Progenitor cell of endocrine pancreas (in vitro differentiated cells): ENCODE results near the gene EPS8. TPM values are rescaled to one million over a fixed set of nuclear protein-coding genes. Genes with fewer than 3 reads are reported as not detected.

ENCODE experiments used
- DNase-seq: peaks from one replicate; pipeline ENCODE4 v3.0.0; 2021; ENCODE audit warnings: low spot score; ENCODE audit not compliant: unreplicated experiment
- H3K27ac Mint-ChIP-seq: 2 replicates; pipeline ENCODE4 v1.8.0; 2021; ENCODE audit warnings: mild to moderate bottlenecking, moderate library complexity, mixed read lengths
- H3K27me3 Mint-ChIP-seq: 2 replicates; pipeline ENCODE4 v1.8.0; 2021; ENCODE audit warnings: mixed read lengths
- H3K36me3 Mint-ChIP-seq: 2 replicates; pipeline ENCODE4 v1.8.0; 2022; ENCODE audit warnings: mixed read lengths; ENCODE audit not compliant: insufficient read depth
- H3K4me1 Mint-ChIP-seq: 2 replicates; pipeline ENCODE4 v1.8.0; 2021; ENCODE audit warnings: low read depth, mixed read lengths
- H3K4me3 Mint-ChIP-seq: 2 replicates; pipeline ENCODE4 v1.8.0; 2021; ENCODE audit warnings: low read depth, mild to moderate bottlenecking, moderate library complexity, mixed read lengths
- H3K9me3 Mint-ChIP-seq: 2 replicates; pipeline ENCODE4 v1.8.0; 2021; ENCODE audit warnings: low read depth, mixed read lengths
- CTCF ChIP-seq: fragments of 200-600 bp; sonication (generic); IDR thresholded peaks from one replicate; pipeline ENCODE4 v1.5.0; 2021; ENCODE audit warnings: antibody characterized with exemption, mild to moderate bottlenecking; ENCODE audit not compliant: unreplicated experiment
- total RNA-seq: library from RNA; stranded (reverse); gene quantifications from 2 replicates; pipeline ENCODE4 v1.2.1, GENCODE V29; 2021

Gene EPS8
- total RNA-seq, 1 donor from 2014 or later = 23.2 TPM

GRCh38 chr12:15699886-15700285 is 89.3 kb downstream of the EPS8 start:
- no peaks in the 10 kb centered on the region for H3K36me3 Mint-ChIP-seq
- no peak for DNase-seq
- H3K27ac Mint-ChIP-seq = no peak overlapping the region
- no peaks in the 10 kb centered on the region for H3K9me3 Mint-ChIP-seq
- no peak for TF ChIP-seq CTCF
- no peaks in the 10 kb centered on the region for H3K27me3 Mint-ChIP-seq
- peaks cover 2% of the 10 kb centered on the region for H3K4me1 Mint-ChIP-seq
- no peak overlapping the region for H3K4me3 Mint-ChIP-seq

DNA sequence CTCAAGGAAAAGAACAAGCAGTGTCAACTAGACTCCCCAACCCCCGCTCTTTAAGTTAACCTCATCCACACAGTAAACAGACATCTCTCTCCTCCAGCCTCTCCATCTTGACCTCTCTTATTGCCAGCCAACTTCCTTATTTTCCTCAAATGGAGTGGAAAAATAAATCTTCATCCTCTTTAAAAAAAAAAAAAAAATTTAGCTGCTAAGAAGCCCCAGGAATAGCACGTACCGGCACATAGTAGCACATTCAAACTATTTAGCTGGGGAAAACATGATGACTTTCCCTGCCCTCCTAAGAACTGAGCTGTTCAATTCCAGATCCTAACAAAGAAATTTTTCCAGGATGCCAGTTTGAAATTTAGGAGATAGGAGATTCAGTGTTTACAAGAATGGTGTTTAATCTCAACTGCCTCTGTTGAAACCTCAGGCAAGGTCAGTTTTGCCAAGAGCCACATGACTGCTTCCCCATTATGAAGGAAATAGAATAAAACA is 90.8 kb downstream of the EPS8 start:
- TF ChIP-seq CTCF = no peak
- H3K36me3 Mint-ChIP-seq = no peaks in the 10 kb centered on the region
- no peak overlapping the region for H3K4me3 Mint-ChIP-seq
- no peaks in the 10 kb centered on the region for H3K9me3 Mint-ChIP-seq
- no peak overlapping the region for H3K27ac Mint-ChIP-seq
- H3K27me3 Mint-ChIP-seq = no peaks in the 10 kb centered on the region
- no peak for DNase-seq
- H3K4me1 Mint-ChIP-seq = peaks cover 2% of the 10 kb centered on the region

DNA sequence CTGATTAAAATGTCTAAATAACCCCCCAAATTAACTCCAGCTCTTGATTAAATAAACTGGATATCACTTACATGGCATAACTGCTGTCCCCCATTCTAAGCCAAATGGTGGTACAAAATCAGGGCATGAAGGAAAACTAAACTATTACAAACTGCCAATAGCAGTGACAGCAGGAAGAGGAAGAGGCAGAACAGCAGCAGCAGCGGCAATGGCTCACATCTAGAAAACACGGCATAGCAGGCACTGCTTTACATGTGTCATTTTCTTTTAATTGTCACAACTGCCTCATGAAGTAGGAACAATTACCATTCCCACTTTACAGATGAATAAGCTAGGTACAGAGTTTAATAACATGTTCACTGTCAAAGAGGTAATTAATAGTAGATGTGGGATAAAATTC is 92.0 kb downstream of the EPS8 start:
- peaks cover 2% of the 10 kb centered on the region for H3K4me1 Mint-ChIP-seq
- no peak overlapping the region for H3K27ac Mint-ChIP-seq
- H3K9me3 Mint-ChIP-seq = no peaks in the 10 kb centered on the region

DNA sequence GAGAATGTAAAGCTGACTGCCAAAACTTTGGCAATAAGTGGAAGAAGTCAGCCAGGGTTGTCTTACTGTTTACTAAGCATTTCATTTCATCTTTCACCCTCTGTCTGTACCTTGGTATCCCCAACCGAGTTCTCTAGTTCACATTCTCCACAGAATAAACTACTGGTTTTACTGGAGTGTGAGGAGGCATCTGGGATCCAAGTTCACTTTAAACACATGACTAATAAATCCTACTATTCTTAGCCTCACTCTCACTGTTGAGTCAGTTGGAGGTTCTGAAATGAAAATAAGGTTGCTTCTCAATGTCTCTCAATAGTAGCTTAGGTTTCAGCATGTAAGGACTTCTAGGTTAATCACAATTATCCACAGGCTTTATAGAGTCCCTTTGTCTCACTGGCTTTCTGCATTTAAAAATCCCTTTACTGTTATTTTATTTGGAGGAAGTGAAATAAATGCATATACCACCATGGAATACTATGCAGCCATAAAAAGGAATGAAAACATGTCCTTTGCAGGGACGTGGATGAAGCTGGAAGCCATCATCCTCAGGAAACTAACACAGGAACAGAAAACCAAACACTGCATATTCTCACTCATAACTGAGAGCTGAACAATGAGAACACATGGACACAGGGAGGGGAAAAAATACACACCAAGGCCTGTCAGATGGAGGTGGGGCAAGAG is 95.8 kb downstream of the EPS8 start:
- H3K4me1 Mint-ChIP-seq = peaks cover 9% of the 10 kb centered on the region
- no peak overlapping the region for H3K4me3 Mint-ChIP-seq
- no peak for TF ChIP-seq CTCF
- H3K9me3 Mint-ChIP-seq = no peaks in the 10 kb centered on the region
- H3K27me3 Mint-ChIP-seq = no peaks in the 10 kb centered on the region
- H3K27ac Mint-ChIP-seq = no peak overlapping the region
- no peaks in the 10 kb centered on the region for H3K36me3 Mint-ChIP-seq
- DNase-seq = no peak

More for the DNA sequence above, 92.0 kb downstream of the EPS8 start:
- DNase-seq = no peak
- H3K36me3 Mint-ChIP-seq = no peaks in the 10 kb centered on the region
- no peak overlapping the region for H3K4me3 Mint-ChIP-seq
- no peaks in the 10 kb centered on the region for H3K27me3 Mint-ChIP-seq
- no peak for TF ChIP-seq CTCF

GRCh38 chr12:15691388-15691787 is 97.8 kb downstream of the EPS8 start:
- no peak overlapping the region for H3K4me3 Mint-ChIP-seq
- H3K4me1 Mint-ChIP-seq = peaks cover 7% of the 10 kb centered on the region
- H3K27me3 Mint-ChIP-seq = no peaks in the 10 kb centered on the region
- no peaks in the 10 kb centered on the region for H3K9me3 Mint-ChIP-seq
- no peak for DNase-seq
- H3K36me3 Mint-ChIP-seq = no peaks in the 10 kb centered on the region
- TF ChIP-seq CTCF = no peak
- no peak overlapping the region for H3K27ac Mint-ChIP-seq
